Ecto neural progenitor cell (in vitro differentiated cells): ENCODE results near the gene ZNF488.
A peak's percentile ranks its signal among the peaks of the same experiment; 100 is the strongest.

Source experiments
- DNase-seq: peaks from one replicate; pipeline ENCODE4 v3.0.0-alpha.2; 2018; ENCODE audit warnings: low spot score

ZNF488 gene

GRCh38 chr10:47348661-47349470 is 35.2 kb downstream of the ZNF488 start:
- no peak for DNase-seq

- DNase-seq = no peak
Observed at GRCh38 chr10:47348138-47348651, 35.9 kb downstream of the ZNF488 start, which contains the start of gene RBP3. Gene RBP3, plus strand, starts transcription at chr10:47348363. Its CDS starts 122 bp downstream, at chr10:47348485.

DNA sequence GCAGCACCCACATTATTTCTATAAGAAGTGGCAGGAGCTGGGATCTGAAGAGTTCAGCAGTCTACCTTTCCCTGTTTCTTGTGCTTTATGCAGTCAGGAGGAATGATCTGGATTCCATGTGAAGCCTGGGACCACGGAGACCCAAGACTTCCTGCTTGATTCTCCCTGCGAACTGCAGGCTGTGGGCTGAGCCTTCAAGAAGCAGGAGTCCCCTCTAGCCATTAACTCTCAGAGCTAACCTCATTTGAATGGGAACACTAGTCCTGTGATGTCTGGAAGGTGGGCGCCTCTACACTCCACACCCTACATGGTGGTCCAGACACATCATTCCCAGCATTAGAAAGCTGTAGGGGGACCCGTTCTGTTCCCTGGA is 36.8 kb downstream of the ZNF488 start:
- no peak for DNase-seq

DNA sequence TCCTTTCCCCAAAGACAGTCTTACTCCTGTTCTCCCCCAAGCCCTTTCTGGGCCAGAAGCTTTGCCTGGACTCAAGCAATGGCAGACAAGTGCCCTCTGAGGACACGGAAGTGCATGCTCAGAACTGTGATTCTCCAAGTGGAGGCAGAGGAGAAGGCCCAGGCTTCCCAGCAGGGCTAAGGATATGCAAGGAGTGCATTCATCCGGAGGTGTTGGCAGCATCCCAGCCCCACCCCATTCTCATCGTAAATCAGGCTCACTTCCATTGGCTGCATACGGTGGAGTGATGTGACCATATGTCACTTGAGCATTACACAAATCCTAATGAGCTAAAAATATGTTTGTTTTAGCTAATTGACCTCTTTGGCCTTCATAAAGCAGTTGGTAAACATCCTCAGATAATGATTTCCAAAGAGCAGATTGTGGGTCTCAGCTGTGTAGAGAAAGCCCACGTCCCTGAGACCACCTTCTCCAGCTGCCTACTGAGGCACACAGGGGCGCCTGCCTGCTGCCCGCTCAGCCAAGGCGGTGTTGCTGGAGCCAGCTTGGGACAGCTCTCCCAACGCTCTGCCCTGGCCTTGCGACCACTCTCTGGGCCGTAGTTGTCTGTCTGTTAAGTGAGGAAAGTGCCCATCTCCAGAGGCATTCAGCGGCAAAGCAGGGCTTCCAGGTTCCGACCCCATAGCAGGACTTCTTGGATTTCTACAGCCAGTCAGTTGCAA is 37.4 kb downstream of the ZNF488 start:
- no peak for DNase-seq

DNA sequence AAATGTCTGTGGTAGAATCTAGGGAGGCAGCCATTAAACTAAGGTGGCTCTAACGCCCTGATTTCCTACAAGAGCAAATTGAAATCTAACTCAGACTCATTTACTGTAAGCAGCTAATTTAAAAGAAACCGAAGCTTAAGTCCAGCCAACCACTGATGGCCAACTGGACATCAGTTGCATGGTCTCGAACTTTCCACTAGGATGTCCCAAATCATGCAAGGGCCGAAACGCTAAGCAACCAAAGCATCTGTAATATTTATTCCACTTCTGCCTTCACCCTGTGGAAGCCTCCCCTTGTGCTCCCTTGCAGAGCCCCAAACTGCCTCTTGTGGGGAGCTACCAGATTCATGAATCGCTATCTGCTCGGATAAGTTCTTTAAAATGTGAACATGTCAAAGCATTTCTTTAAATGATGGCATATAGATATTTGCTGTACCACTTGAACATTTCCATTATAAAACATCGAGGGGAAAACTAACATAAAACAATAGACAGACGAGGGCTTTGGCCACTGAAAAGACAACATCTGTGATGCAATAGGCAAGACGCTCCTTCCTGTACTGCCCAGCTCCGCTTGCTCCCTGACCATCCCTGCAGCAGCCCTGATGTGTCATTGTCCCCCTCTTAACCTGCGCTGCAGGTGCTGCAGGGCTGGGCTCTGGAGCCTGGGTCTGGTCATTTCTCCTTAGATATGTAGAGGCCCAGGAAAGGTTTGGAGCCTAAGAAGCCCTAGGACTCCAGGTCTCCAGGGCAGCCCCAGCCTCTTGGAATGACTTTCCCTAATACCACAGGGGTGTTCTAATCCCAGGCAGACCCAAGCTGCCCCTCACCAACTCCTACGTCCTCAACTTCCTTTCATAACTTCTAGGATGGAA is 38.9 kb downstream of the ZNF488 start:
- no peak for DNase-seq

DNA sequence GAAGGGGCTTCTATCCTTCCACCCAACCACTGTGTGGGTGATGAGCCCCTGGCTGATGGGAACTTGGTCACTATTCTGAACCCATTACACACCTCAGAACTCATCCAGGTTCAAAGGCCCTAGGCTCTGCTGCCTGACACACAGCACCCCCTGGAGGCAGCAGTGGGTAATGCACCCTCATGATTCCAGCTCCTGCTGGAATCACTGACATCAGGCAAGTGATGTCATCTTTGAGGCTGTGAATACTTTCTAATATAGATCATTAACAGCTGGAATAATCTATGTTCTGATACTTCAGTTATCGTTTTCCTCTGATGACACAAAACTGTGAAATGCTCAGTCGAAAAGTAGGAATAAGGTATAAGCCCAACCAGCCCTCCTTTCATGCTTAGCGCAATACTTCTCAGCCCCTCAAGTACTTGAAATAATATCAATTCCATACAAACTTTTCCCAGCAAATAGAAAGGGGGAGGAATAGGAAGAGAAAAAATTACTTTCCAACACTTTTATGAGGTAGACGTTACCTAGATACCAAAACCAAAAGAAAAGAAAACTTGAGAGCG is 43.4 kb downstream of the ZNF488 start:
- peak; percentile 83 for DNase-seq

DNA sequence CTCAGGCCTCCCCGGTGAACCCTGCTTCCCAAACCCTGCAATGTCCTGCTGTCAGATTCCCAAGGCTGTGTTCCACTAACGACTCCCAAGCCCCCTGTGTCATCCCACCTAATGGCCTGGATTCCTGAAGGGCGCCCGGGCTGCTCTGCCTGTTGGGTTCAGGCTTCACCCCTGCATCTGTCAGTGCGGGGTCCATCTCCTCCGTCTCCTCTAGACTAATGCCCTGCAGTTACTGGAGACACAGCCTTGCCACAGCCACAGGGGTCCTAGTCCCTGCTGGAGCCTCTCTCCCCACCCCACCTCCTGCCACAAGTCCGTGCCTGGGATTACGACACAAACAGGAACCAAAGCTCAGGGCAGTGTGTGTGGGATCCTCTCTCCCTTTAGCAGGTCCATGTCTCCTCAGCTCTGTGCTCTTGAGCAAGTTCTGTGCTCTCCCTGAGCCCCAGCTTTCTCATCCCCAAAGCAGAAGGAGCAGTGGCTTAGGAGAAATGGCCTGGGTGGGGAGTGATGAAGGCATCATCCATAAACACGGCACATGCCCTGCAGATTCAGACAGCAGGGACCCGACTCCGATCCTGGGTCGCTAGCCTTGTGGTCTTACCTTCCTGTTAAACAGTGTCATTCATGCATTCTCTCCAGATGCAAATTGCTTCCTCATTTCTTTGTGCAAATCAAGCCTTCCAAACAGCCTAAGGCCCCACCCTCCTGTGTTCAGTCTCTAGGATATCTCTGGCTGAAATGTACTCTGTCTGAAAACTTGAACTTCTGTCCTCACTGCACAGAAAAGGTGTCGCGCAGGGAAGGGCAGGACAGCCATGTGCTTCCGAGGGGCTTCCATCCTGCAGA is 44.1 kb downstream of the ZNF488 start:
- no peak for DNase-seq

DNA sequence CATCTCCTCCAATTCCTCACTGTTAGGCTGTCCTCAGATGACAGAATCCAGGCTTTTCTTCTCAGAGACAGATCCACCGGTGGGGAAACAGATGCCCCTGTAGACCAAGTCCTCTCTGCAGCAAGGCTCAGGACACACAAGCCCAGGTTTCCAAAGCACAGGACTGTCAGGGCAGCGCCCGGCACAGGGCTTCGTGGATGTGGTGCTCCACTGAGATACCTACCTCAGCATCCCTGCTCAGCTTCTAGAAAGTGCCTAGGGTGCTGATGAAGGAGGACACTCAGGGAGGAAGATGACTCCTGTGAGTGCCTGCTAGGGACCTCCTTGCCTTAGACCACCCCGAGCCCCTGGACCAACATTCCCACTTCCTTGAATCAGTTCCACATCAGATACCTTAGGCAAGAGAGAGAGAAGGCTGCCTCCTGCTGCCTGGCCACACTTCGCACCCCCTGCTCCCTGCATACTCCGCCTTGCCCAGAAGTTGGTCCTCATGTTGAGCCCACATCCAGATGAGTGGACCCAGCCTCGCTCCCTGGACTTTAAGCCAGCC is 44.8 kb downstream of the ZNF488 start:
- DNase-seq = no peak

DNA sequence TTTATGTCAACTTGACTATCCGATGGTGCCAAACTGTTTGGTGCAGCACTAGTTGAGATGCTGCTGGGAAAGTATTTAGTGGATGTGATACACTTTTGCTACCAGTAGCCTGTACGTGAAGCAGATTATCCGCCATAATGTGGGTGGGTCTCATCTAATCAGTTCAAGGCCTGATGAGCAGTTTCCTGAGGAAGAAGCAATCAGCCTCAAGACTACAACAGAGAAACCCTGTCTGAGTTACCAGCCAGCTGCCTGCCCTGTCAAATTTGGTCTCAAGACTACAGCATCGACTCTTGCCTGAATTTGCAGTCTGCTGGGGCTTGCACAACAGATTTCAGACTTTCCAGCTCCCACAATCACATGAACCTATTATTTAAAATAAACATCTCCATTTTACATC is 46.8 kb downstream of the ZNF488 start:
- DNase-seq = no peak

DNA sequence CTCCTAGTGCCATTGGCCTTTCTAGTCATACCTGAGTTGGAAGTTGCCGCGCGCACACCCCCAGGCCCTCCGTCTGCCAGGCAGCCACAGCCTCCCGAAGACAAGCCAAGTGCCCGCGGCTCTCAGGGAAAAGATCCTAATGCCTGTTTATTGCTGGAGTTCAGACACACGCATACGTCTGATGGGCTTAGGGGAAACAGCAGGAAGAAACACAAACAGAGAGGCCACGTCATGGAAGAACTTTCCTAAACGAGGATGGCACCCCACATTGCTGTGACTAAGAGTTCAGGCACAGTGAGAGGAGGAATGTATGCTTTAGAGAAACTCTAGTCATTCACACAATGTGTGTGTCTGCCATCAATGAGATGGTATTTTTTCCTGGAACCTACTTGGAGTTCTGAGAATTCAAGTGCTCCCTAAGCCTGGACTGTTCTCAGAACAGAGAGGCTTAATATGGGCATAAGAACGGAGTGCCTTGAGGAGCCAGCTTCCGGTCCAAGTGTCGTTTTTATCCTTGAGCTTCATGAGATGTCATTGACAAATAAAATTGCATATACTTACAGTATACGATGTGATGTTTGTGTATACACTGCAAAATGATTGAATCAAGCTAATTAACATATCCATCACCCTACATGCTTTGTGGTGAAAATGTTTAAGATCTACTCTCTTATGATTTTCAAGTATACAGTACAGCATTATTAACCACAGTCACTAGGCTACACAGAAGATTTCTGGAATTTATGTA is 47.5 kb downstream of the ZNF488 start:
- DNase-seq = no peak

DNA sequence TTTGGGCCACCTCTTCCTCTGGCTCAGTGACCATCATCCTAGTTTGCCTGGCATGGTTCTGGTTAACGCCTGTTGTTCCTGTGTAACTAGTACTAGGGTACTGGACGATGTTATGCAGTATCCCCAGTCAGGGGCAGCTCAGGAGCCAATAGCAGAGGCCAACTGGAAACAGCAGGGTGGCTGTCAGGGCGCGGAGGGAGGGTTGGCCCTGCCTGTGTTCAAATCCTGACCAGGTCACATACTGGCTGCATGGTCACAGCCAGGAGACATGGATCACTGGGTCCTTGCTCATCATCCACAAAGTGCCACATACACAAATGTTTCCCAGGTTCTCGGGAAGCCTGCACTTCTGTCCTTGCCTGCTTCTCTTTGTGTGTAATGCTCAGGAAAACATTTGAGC is 48.2 kb downstream of the ZNF488 start:
- DNase-seq = no peak

DNA sequence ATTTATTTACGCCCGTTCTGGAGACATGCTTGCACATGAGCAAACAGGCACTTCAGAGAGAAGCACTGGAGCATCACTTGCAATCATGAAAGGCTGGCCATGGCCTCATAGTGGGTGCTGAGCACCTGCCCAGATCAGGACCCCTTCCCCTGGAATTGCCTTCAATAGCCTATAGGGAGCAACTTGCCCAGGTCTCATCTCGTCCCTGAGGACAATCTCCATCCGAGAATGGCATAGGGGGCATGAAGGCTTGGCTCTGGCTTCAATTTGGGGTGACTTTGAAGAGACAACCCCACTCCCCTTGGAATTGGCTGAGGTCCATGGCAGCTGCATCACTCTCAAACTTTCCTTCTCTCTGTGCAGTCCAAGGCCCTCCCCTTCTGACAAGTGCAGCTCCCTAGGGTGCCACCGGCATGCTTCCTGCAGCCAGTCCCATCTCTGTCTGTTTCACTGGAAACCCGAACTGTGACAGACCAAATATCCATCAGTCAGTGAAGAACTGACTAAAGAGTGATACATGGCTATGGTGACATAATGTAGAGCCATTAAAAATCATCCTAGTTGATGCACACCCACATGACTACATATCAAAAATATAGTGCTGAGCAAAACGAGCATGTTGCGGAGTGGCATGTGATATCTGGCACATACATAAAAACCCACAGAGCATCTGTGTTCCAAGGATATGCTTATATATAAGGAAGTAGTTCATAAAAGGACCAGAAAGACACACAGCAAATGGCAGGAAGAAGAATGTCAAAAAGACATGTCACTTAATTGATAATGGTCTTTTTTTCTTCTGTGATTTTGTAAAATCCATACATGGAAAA is 49.4 kb downstream of the ZNF488 start:
- DNase-seq = no peak

GRCh38 chr10:47333532-47333931 is 50.6 kb downstream of the ZNF488 start:
- no peak for DNase-seq

DNA sequence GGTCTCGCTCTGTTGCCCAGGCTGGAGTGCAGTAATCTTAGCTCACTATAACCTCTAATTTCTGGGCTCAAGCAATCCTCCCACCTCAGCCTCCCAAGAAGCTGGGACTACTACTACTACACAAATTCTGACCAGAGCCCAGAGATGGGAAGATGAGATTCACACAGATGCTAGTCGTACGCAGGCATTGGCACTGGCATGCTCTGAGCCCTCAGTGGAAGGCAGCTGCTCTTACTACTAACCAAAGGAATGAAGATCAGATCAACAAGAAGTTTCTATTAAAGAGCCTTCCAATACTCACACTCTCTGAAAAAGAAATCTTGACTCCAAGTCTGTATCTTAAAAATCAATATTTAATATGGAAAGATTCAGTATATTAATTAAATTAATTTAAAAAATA is 51.1 kb downstream of the ZNF488 start:
- DNase-seq = no peak

- DNase-seq = no peak
Observed at GRCh38 chr10:47332371-47332770, 51.7 kb downstream of the ZNF488 start.

- DNase-seq = no peak
Observed at GRCh38 chr10:47331954-47332353, 52.1 kb downstream of the ZNF488 start.

GRCh38 chr10:47331491-47331890 is 52.6 kb downstream of the ZNF488 start:
- DNase-seq = no peak

- no peak for DNase-seq
Observed at GRCh38 chr10:47330804-47331203, 53.3 kb downstream of the ZNF488 start.

DNA sequence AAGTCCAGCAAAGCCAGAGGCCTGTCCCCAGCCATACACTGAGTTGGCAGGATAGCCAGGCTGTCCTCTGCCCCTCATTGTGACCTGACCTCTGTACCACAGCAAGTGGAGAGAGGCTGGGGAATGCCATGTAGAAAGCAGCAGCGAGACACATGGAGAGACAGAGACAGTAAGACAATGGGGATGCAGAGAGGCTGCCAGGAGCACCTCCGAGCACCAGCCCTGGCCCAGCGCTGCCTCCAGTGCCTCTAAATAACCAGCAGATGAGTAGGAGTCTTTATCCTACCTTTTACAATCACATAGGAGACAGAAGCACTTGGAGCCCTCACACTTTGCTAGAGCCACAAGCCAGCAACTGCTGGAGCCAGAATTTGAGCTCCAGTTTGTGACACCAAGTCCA is 53.7 kb downstream of the ZNF488 start:
- no peak for DNase-seq
